ENCODE data around the gene COL20A1. TPM values are rescaled to one million over a fixed set of nuclear protein-coding genes. Genes with fewer than 3 reads are reported as not detected.

Gene COL20A1
- total and polyA plus RNA-seq, 9 donors: 0.10 to 0.54 (median 0.25) TPM; not detected in 5

- WGBS, 3 donors: 69 to 77% (median 70%) methylated on average over 55 of the region's 55 CpGs
- Histone ChIP-seq H3K27ac (no peak overlapping the region), H3K4me1 (ENCODE audit: insufficient read depth) (peaks cover 2% of the 10 kb centered on the region), H3K27me3 (no peaks in the 10 kb centered on the region), H3K36me3 (no peaks in the 10 kb centered on the region), H3K4me3 (no peak overlapping the region), H3K9me3 (no peaks in the 10 kb centered on the region)
- DNase-seq: no peak
- intact Hi-C loops (cut with DNase I): no loop called here
- TF ChIP-seq EP300 (IDR thresholded peaks at IDR 0.05) (no peak), POLR2A (IDR thresholded peaks at IDR 0.05) (no peak), CTCF (IDR thresholded peaks at IDR 0.05) (no peak)
Measured at GRCh38 chr20:63287697-63288580, 5.0 kb upstream of the COL20A1 start.

GRCh38 chr20:63288581-63289251, 4.3 kb upstream of the COL20A1 start:
- no peak for TF ChIP-seq POLR2A (IDR thresholded peaks at IDR 0.05)
- TF ChIP-seq EP300 (IDR thresholded peaks at IDR 0.05): no peak
- no peaks in the 10 kb centered on the region for H3K36me3 ChIP-seq

GRCh38 chr20:63289311-63290135, 3.5 kb upstream of the COL20A1 start:
- no peak for TF ChIP-seq EP300 (IDR thresholded peaks at IDR 0.05)
- no peak for TF ChIP-seq CTCF (IDR thresholded peaks at IDR 0.05)
- peaks cover 2% of the 10 kb centered on the region for H3K4me1 ChIP-seq (ENCODE audit: insufficient read depth)
- no peak overlapping the region for H3K4me3 ChIP-seq
- no peak for DNase-seq
- no peaks in the 10 kb centered on the region for H3K27me3 ChIP-seq
- H3K27ac ChIP-seq: no peak overlapping the region
- intact Hi-C loops (cut with DNase I): no loop called here
- H3K36me3 ChIP-seq: no peaks in the 10 kb centered on the region
- 76 to 79% (median 78%) methylated on average over 19 to 25 of the region's 25 CpGs for WGBS, 3 donors
- H3K9me3 ChIP-seq: no peaks in the 10 kb centered on the region

More at GRCh38 chr20:63288581-63289251, 4.3 kb upstream of the COL20A1 start:
- 84 to 87% (median 86%) methylated on average over 28 of the region's 28 CpGs for WGBS, 3 donors
- DNase-seq: no peak
- Histone ChIP-seq H3K27me3 (no peaks in the 10 kb centered on the region), H3K4me3 (no peak overlapping the region), H3K9me3 (no peaks in the 10 kb centered on the region), H3K4me1 (ENCODE audit: insufficient read depth) (peaks cover 2% of the 10 kb centered on the region), H3K27ac (no peak overlapping the region)
- intact Hi-C loops (cut with DNase I): no loop called here

GRCh38 chr20:63290136-63290676, 2.8 kb upstream of the COL20A1 start:
- H3K27ac ChIP-seq: no peak overlapping the region
- no peak for DNase-seq
- no peaks in the 10 kb centered on the region for H3K27me3 ChIP-seq
- WGBS, 3 donors: 79 to 81% (median 80%) methylated on average over 17 of the region's 17 CpGs
- intact Hi-C loops (cut with DNase I): no loop called here
- no peaks in the 10 kb centered on the region for H3K9me3 ChIP-seq
- H3K4me3 ChIP-seq: no peak overlapping the region
- H3K4me1 ChIP-seq (ENCODE audit: insufficient read depth): peaks cover 2% of the 10 kb centered on the region
- no peaks in the 10 kb centered on the region for H3K36me3 ChIP-seq
- no peak for TF ChIP-seq EP300 (IDR thresholded peaks at IDR 0.05)
- no peak for TF ChIP-seq POLR2A (IDR thresholded peaks at IDR 0.05)
- TF ChIP-seq CTCF (IDR thresholded peaks at IDR 0.05): no peak
